ENCODE data around the gene SYPL2. TPM values are rescaled to one million over a fixed set of nuclear protein-coding genes. Genes with fewer than 3 reads are reported as not detected.
A peak's percentile ranks its signal among the peaks of the same experiment; 100 is the strongest.

Gene SYPL2
- total and polyA plus RNA-seq, 2 of the 8 experiments (the other 6 are each of a cell fraction or from before 2014, with no cell fraction given): 1.5 TPM

DNA sequence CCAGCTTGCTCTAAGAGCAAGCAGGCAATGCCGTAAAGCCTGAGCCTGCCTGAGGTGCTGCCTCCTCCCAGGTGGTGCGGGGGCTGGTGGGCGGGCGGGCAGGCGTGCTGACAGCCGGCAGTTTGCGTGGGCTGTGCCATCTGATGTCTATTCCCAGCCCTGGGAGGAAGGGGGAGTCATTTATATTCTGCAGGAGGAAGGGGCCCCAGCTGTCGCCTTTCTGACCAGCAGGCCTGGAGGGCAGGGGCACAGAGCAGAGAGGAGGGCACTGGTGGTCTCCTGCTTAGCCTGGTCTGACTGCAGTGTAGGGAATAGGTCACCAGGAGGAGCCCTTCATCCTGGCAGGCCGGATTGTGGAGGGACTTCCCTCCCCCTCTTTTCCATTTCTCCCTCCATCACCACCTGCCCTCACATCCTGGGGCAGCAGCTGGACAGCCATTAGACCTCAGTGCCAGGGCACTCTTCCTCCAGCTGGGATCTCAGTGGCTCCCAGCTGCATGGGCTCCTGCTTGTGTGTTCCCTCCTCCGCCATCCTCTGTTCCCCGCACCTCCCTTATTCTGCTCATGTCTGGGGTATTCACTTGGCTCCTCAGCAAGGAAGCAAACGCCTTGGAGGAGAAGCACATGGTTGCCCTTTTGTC is 31.9 kb downstream of the SYPL2 start (continued):
- no peak for TF ChIP-seq CHD7 (IDR thresholded peaks at IDR 0.05; ENCODE audit: insufficient replicate concordance, low read length)
- TF ChIP-seq RAD21 (IDR thresholded peaks at IDR 0.05 in 1 of 2, conservative IDR thresholded peaks at IDR 0.05 in 1 of 2; ENCODE audit: low read depth in 2 of 2, low read length in 2 of 2): peak; percentile 64 to 73
- TF ChIP-seq CBX5 (IDR thresholded peaks at IDR 0.05; ENCODE audit: low read depth, low read length): no peak
- 0 out of 2 replicates have a peak, but pooled peaks have one; percentile 40 for TF ChIP-seq POLR2AphosphoS5 (IDR thresholded peaks at IDR 0.05; ENCODE audit: low read depth, low read length)
- TF ChIP-seq YY1 (IDR thresholded peaks at IDR 0.05; ENCODE audit: low read depth, low read length): peak; percentile 81
- 0 out of 2 replicates have a peak, but pooled peaks have one; percentile 13 for TF ChIP-seq CREB1 (IDR thresholded peaks at IDR 0.05)
- TF ChIP-seq ASH2L (IDR thresholded peaks at IDR 0.05; ENCODE audit: low read length): no peak
- no peak for TF ChIP-seq POLR2A (IDR thresholded peaks at IDR 0.05; ENCODE audit: control extremely low read depth in 1 of 2, low read depth in 2 of 2, low read length in 2 of 2)
- TF ChIP-seq SIN3A (conservative IDR thresholded peaks at IDR 0.05 in 1 of 2, IDR thresholded peaks at IDR 0.05 in 1 of 2; ENCODE audit: low read depth in 1 of 2, low read length in 2 of 2): peak in 1 of 2 experiments; percentile 59; a peak in 1 of 4 replicates
